ENCODE data around the gene MLLT3. TPM values are rescaled to one million over a fixed set of nuclear protein-coding genes. Genes with fewer than 3 reads are reported as not detected.

Gene MLLT3
- total RNA-seq, 4 donors from 2014 or later = 15.1 to 30.5 (median 18.4) TPM

- TF ChIP-seq CTCF (IDR thresholded peaks at IDR 0.05) (no peak), POLR2A (IDR thresholded peaks at IDR 0.05) (no peak)
- no peak overlapping the region for H3K4me3 ChIP-seq
- no peak for DNase-seq
Measured at GRCh38 chr9:20464242-20464641, 158.1 kb downstream of the MLLT3 start.

GRCh38 chr9:20463823-20464222, 158.5 kb downstream of the MLLT3 start:
- no peak for TF ChIP-seq CTCF (IDR thresholded peaks at IDR 0.05)
- TF ChIP-seq POLR2A (IDR thresholded peaks at IDR 0.05) = no peak
- H3K27ac ChIP-seq = no peak overlapping the region
- no peaks in the 10 kb centered on the region for H3K36me3 ChIP-seq
- H3K9me3 ChIP-seq = no peaks in the 10 kb centered on the region
- DNase-seq = no peak
- no peaks in the 10 kb centered on the region for H3K4me1 ChIP-seq
- no peaks in the 10 kb centered on the region for H3K27me3 ChIP-seq
- no peak overlapping the region for H3K4me3 ChIP-seq

More at GRCh38 chr9:20464242-20464641, 158.1 kb downstream of the MLLT3 start:
- Histone ChIP-seq H3K4me1 (no peaks in the 10 kb centered on the region), H3K27me3 (no peaks in the 10 kb centered on the region), H3K36me3 (no peaks in the 10 kb centered on the region), H3K9me3 (no peaks in the 10 kb centered on the region), H3K27ac (no peak overlapping the region)

GRCh38 chr9:20462410-20462809, 159.9 kb downstream of the MLLT3 start:
- Histone ChIP-seq H3K27ac (no peak overlapping the region), H3K4me3 (no peak overlapping the region), H3K4me1 (no peaks in the 10 kb centered on the region), H3K27me3 (no peaks in the 10 kb centered on the region), H3K36me3 (no peaks in the 10 kb centered on the region), H3K9me3 (no peaks in the 10 kb centered on the region)
- no peak for DNase-seq
- TF ChIP-seq POLR2A (IDR thresholded peaks at IDR 0.05) (no peak), CTCF (IDR thresholded peaks at IDR 0.05) (no peak)

GRCh38 chr9:20447291-20447690, 175.0 kb downstream of the MLLT3 start:
- Histone ChIP-seq H3K36me3 (no peaks in the 10 kb centered on the region), H3K9me3 (no peaks in the 10 kb centered on the region), H3K27ac (no peak overlapping the region), H3K27me3 (no peaks in the 10 kb centered on the region), H3K4me3 (no peak overlapping the region), H3K4me1 (peaks cover 0 to 5% (median 0%) of the 10 kb centered on the region in 4 donors)
- no peak for DNase-seq
- TF ChIP-seq CTCF (IDR thresholded peaks at IDR 0.05) = no peak

GRCh38 chr9:20446248-20446647, 176.1 kb downstream of the MLLT3 start:
- no peak for TF ChIP-seq CTCF (IDR thresholded peaks at IDR 0.05)
- no peak for TF ChIP-seq POLR2A (IDR thresholded peaks at IDR 0.05)
- H3K9me3 ChIP-seq = no peaks in the 10 kb centered on the region
- H3K27me3 ChIP-seq = no peaks in the 10 kb centered on the region
- no peaks in the 10 kb centered on the region for H3K36me3 ChIP-seq
- no peak for DNase-seq
- peaks cover 0 to 5% (median 0%) of the 10 kb centered on the region in 4 donors for H3K4me1 ChIP-seq
- no peak overlapping the region for H3K27ac ChIP-seq
- no peak overlapping the region for H3K4me3 ChIP-seq

All from Peyer's patch (tissue), 4 donors.